ENCODE results near the gene PODXL2. TPM values are rescaled to one million over a fixed set of nuclear protein-coding genes. Genes with fewer than 3 reads are reported as not detected.

Gene PODXL2
- total and polyA plus RNA-seq, 2 experiments from 2014 or later, result 18.4 to 57.6 TPM

- Histone ChIP-seq H3K4me1 (ENCODE audit: insufficient read depth) (0 out of 2 replicates have a peak, but pooled peaks cover 5% of the 10 kb centered on the region), H3K4me2 (no peak overlapping the region), H3K9me2 (ENCODE audit: insufficient read depth) (0 out of 2 replicates have a peak, but pooled peaks cover 4% of the 10 kb centered on the region), H3K4me3 (no peak overlapping the region), H3F3A (replicated peaks; ENCODE audit: low read depth) (no peaks in the 10 kb centered on the region), H3K27me3 (ENCODE audit: insufficient read depth) (no peaks in the 10 kb centered on the region), H4K20me1 (replicated peaks; ENCODE audit: insufficient read depth) (no peaks in the 10 kb centered on the region), H3K79me2 (replicated peaks; ENCODE audit: insufficient read depth) (no peaks in the 10 kb centered on the region), H3K27ac (ENCODE audit: low read depth) (no peak overlapping the region), H3K36me3 (ENCODE audit: insufficient read depth) (no peaks in the 10 kb centered on the region), H2AFZ (no peak overlapping the region; the same call in 1 of the 2 replicates)
- ATAC-seq (no peak), DNase-seq (ENCODE audit: low spot score) (no peak)
- H3K27ac Mint-ChIP-seq, result no peak overlapping the region
- H3K9me3 Mint-ChIP-seq, result no peaks in the 10 kb centered on the region
- TF ChIP-seq ZNF331 (CRISPR knock-in tag; IDR thresholded peaks at IDR 0.05; ENCODE audit: low read depth), result no peak
- no peak for TF ChIP-seq JUNB (IDR thresholded peaks at IDR 0.05; ENCODE audit: unreplicated experiment)
- TF ChIP-seq, protein P1, sequence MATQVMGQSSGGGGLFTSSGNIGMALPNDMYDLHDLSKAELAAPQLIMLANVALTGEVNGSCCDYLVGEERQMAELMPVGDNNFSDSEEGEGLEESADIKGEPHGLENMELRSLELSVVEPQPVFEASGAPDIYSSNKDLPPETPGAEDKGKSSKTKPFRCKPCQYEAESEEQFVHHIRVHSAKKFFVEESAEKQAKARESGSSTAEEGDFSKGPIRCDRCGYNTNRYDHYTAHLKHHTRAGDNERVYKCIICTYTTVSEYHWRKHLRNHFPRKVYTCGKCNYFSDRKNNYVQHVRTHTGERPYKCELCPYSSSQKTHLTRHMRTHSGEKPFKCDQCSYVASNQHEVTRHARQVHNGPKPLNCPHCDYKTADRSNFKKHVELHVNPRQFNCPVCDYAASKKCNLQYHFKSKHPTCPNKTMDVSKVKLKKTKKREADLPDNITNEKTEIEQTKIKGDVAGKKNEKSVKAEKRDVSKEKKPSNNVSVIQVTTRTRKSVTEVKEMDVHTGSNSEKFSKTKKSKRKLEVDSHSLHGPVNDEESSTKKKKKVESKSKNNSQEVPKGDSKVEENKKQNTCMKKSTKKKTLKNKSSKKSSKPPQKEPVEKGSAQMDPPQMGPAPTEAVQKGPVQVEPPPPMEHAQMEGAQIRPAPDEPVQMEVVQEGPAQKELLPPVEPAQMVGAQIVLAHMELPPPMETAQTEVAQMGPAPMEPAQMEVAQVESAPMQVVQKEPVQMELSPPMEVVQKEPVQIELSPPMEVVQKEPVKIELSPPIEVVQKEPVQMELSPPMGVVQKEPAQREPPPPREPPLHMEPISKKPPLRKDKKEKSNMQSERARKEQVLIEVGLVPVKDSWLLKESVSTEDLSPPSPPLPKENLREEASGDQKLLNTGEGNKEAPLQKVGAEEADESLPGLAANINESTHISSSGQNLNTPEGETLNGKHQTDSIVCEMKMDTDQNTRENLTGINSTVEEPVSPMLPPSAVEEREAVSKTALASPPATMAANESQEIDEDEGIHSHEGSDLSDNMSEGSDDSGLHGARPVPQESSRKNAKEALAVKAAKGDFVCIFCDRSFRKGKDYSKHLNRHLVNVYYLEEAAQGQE (IDR thresholded peaks at IDR 0.05; ENCODE audit: unreplicated experiment), result no peak
- no peak for TF ChIP-seq ETS1 (IDR thresholded peaks at IDR 0.05)
- no peak for TF ChIP-seq STAT1 (IDR thresholded peaks at IDR 0.05; ENCODE audit: unreplicated experiment)
- TF ChIP-seq POLR2AphosphoS5 (IDR thresholded peaks at IDR 0.05; ENCODE audit: low read depth), result no peak
- no peak for TF ChIP-seq ZNF114 (CRISPR knock-in tag; IDR thresholded peaks at IDR 0.05)
- no peak for TF ChIP-seq EZH2phosphoT487 (IDR thresholded peaks at IDR 0.05; ENCODE audit: unreplicated experiment)
- TF ChIP-seq, protein P2, sequence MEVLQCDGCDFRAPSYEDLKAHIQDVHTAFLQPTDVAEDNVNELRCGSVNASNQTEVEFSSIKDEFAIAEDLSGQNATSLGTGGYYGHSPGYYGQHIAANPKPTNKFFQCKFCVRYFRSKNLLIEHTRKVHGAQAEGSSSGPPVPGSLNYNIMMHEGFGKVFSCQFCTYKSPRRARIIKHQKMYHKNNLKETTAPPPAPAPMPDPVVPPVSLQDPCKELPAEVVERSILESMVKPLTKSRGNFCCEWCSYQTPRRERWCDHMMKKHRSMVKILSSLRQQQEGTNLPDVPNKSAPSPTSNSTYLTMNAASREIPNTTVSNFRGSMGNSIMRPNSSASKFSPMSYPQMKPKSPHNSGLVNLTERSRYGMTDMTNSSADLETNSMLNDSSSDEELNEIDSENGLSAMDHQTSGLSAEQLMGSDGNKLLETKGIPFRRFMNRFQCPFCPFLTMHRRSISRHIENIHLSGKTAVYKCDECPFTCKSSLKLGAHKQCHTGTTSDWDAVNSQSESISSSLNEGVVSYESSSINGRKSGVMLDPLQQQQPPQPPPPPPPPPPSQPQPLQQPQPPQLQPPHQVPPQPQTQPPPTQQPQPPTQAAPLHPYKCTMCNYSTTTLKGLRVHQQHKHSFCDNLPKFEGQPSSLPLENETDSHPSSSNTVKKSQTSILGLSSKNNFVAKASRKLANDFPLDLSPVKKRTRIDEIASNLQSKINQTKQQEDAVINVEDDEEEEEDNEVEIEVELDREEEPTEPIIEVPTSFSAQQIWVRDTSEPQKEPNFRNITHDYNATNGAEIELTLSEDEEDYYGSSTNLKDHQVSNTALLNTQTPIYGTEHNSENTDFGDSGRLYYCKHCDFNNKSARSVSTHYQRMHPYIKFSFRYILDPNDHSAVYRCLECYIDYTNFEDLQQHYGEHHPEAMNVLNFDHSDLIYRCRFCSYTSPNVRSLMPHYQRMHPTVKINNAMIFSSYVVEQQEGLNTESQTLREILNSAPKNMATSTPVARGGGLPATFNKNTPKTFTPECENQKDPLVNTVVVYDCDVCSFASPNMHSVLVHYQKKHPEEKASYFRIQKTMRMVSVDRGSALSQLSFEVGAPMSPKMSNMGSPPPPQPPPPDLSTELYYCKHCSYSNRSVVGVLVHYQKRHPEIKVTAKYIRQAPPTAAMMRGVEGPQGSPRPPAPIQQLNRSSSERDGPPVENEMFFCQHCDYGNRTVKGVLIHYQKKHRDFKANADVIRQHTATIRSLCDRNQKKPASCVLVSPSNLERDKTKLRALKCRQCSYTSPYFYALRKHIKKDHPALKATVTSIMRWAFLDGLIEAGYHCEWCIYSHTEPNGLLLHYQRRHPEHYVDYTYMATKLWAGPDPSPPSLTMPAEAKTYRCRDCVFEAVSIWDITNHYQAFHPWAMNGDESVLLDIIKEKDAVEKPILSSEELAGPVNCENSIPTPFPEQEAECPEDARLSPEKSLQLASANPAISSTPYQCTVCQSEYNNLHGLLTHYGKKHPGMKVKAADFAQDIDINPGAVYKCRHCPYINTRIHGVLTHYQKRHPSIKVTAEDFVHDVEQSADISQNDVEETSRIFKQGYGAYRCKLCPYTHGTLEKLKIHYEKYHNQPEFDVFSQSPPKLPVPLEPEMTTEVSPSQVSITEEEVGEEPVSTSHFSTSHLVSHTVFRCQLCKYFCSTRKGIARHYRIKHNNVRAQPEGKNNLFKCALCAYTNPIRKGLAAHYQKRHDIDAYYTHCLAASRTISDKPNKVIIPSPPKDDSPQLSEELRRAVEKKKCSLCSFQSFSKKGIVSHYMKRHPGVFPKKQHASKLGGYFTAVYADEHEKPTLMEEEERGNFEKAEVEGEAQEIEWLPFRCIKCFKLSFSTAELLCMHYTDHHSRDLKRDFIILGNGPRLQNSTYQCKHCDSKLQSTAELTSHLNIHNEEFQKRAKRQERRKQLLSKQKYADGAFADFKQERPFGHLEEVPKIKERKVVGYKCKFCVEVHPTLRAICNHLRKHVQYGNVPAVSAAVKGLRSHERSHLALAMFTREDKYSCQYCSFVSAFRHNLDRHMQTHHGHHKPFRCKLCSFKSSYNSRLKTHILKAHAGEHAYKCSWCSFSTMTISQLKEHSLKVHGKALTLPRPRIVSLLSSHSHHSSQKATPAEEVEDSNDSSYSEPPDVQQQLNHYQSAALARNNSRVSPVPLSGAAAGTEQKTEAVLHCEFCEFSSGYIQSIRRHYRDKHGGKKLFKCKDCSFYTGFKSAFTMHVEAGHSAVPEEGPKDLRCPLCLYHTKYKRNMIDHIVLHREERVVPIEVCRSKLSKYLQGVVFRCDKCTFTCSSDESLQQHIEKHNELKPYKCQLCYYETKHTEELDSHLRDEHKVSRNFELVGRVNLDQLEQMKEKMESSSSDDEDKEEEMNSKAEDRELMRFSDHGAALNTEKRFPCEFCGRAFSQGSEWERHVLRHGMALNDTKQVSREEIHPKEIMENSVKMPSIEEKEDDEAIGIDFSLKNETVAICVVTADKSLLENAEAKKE (CRISPR knock-in tag; IDR thresholded peaks at IDR 0.05), result no peak
- TF ChIP-seq CREB1 (CRISPR knock-in tag; IDR thresholded peaks at IDR 0.05; ENCODE audit: low read depth), result no peak
- TF ChIP-seq NANOG (IDR thresholded peaks at IDR 0.05; ENCODE audit: borderline replicate concordance), result no peak
- TF ChIP-seq EZH2 (IDR thresholded peaks at IDR 0.05; ENCODE audit: low read depth, unreplicated experiment), result no peak
- TF ChIP-seq, protein P3, sequence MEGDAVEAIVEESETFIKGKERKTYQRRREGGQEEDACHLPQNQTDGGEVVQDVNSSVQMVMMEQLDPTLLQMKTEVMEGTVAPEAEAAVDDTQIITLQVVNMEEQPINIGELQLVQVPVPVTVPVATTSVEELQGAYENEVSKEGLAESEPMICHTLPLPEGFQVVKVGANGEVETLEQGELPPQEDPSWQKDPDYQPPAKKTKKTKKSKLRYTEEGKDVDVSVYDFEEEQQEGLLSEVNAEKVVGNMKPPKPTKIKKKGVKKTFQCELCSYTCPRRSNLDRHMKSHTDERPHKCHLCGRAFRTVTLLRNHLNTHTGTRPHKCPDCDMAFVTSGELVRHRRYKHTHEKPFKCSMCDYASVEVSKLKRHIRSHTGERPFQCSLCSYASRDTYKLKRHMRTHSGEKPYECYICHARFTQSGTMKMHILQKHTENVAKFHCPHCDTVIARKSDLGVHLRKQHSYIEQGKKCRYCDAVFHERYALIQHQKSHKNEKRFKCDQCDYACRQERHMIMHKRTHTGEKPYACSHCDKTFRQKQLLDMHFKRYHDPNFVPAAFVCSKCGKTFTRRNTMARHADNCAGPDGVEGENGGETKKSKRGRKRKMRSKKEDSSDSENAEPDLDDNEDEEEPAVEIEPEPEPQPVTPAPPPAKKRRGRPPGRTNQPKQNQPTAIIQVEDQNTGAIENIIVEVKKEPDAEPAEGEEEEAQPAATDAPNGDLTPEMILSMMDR (conservative IDR thresholded peaks at IDR 0.05; ENCODE audit: low read depth in 2 of 2), result no peak
- no peaks in the 10 kb centered on the region for H3K36me3 Mint-ChIP-seq (ENCODE audit: low read depth)
- no peak overlapping the region for H3K4me3 Mint-ChIP-seq
- peaks cover 8% of the 10 kb centered on the region for H3K27me3 Mint-ChIP-seq (ENCODE audit: insufficient read depth, low read depth, poor library complexity)
- peaks cover 22% of the 10 kb centered on the region for H3K4me1 Mint-ChIP-seq
Observed at GRCh38 chr3:127690106-127690505, 61.1 kb downstream of the PODXL2 start.
